ENCODE data around the gene SLC39A8. TPM values are rescaled to one million over a fixed set of nuclear protein-coding genes. Genes with fewer than 3 reads are reported as not detected.

SLC39A8 gene
- polyA plus RNA-seq, 3 donors: 1.8 to 7.8 (median 6.1) TPM

- Mint-ChIP-seq H3K36me3 (no peaks in the 10 kb centered on the region), H3K27me3 (ENCODE audit: low read depth in 3 of 3) (peaks cover 0 to 3% (median under 1%) of the 10 kb centered on the region in 3 donors), H3K27ac (no peak overlapping the region), H3K4me1 (peaks cover 28% of the 10 kb centered on the region), H3K9me3 (no peaks in the 10 kb centered on the region), H3K4me3 (no peak overlapping the region)
- Histone ChIP-seq H4K20me1 (ENCODE audit: insufficient read depth, low read length) (no peaks in the 10 kb centered on the region), H3K36me3 (replicated peaks in 1 of 2; ENCODE audit: control insufficient read depth in 1 of 2, insufficient read depth in 2 of 2, low read length in 2 of 2) (no peaks in the 10 kb centered on the region), H3K4me2 (replicated peaks; ENCODE audit: extremely low read depth, low read length, poor library complexity, severe bottlenecking) (no peak overlapping the region), H3K9ac (ENCODE audit: insufficient read depth, low read length, poor library complexity, severe bottlenecking) (no peak overlapping the region), H3K4me1 (ENCODE audit: control insufficient read depth in 1 of 2, insufficient read depth in 2 of 2, low read length in 2 of 2) (peaks cover 14 to 25% of the 10 kb centered on the region in 2 donors), H3K4me3 (replicated peaks in 1 of 3; ENCODE audit: low read depth in 2 of 3, low read length in 3 of 3) (no peak overlapping the region), H3K79me2 (ENCODE audit: insufficient read depth, low read length) (no peaks in the 10 kb centered on the region), H3K9me3 (replicated peaks in 1 of 2; ENCODE audit: control insufficient read depth in 1 of 2, insufficient read depth in 1 of 2, low read length in 2 of 2) (no peaks in the 10 kb centered on the region), H2AFZ (ENCODE audit: insufficient read depth, low read depth, low read length, poor library complexity, severe bottlenecking) (no peak overlapping the region), H3K27me3 (ENCODE audit: control insufficient read depth in 2 of 2, insufficient read depth in 2 of 2, low read length in 2 of 2) (peaks cover 0 to 4% of the 10 kb centered on the region in 2 donors), H3K27ac (ENCODE audit: low read depth in 1 of 2, low read length in 2 of 2) (no peak overlapping the region)
- intact Hi-C loops (cut with micrococcal nuclease): loop anchor here in 1 of 2 donors (5.0 kb wide), 1 partner anchor 41 kb away; the partner anchor contains the start of gene SLC39A8
- TF ChIP-seq, protein P1, sequence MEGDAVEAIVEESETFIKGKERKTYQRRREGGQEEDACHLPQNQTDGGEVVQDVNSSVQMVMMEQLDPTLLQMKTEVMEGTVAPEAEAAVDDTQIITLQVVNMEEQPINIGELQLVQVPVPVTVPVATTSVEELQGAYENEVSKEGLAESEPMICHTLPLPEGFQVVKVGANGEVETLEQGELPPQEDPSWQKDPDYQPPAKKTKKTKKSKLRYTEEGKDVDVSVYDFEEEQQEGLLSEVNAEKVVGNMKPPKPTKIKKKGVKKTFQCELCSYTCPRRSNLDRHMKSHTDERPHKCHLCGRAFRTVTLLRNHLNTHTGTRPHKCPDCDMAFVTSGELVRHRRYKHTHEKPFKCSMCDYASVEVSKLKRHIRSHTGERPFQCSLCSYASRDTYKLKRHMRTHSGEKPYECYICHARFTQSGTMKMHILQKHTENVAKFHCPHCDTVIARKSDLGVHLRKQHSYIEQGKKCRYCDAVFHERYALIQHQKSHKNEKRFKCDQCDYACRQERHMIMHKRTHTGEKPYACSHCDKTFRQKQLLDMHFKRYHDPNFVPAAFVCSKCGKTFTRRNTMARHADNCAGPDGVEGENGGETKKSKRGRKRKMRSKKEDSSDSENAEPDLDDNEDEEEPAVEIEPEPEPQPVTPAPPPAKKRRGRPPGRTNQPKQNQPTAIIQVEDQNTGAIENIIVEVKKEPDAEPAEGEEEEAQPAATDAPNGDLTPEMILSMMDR (IDR thresholded peaks at IDR 0.05): no peak
- no peak for DNase-seq
Measured at GRCh38 chr4:102388611-102389010, 43.3 kb upstream of the SLC39A8 start.

DNA sequence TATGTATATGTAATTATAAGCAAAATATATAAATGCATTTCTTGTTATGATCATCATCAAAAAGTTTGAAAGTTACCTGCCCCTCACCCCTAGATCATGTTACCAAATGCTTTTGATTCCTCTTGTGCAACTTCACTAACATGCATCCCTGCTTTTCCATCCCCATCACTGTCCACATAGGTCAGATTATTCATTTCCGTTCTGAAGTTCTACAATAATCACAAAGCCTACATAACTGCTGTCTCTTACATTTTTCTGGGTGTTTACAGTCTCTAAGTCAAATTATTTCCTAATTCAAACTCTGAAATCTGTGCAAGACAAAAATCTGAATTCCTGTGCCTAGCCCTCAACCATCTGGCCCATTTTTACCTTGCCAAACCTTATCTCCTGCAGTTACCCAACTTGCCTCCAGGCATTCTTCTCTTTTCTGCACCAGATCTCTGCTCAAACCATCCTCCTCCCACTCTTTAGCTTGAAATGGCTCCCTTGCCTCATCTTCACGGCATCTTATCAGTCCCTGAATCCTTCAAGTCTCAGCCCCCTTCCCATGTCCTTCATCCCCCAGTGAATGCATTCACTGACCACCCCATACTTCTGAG lies 42.4 kb upstream of the SLC39A8 start:
- no peak overlapping the region for H3K4me2 ChIP-seq (replicated peaks; ENCODE audit: extremely low read depth, low read length, poor library complexity, severe bottlenecking)
- peaks cover 0 to 3% (median 0%) of the 10 kb centered on the region in 7 donors for H3K9me3 Mint-ChIP-seq
- H3K27me3 Mint-ChIP-seq (ENCODE audit: low read depth in 3 of 3): peaks cover 0 to 6% (median 4%) of the 10 kb centered on the region in 3 donors
- no peaks in the 10 kb centered on the region for H3K36me3 ChIP-seq (replicated peaks in 1 of 2; ENCODE audit: control insufficient read depth in 1 of 2, insufficient read depth in 2 of 2, low read length in 2 of 2)
- no peak overlapping the region for H3K27ac ChIP-seq (ENCODE audit: low read depth in 1 of 2, low read length in 2 of 2)
- TF ChIP-seq, protein P1 (IDR thresholded peaks at IDR 0.05): no peak
- H3K4me3 Mint-ChIP-seq: no peak overlapping the region
- H4K20me1 ChIP-seq (ENCODE audit: insufficient read depth, low read length): no peaks in the 10 kb centered on the region
- no peak for DNase-seq
- no peak overlapping the region for H3K9ac ChIP-seq (ENCODE audit: insufficient read depth, low read length, poor library complexity, severe bottlenecking)
- H3K36me3 Mint-ChIP-seq: no peaks in the 10 kb centered on the region
- H3K27ac Mint-ChIP-seq: no peak overlapping the region
- no peak overlapping the region for H3K4me3 ChIP-seq (replicated peaks in 1 of 3; ENCODE audit: low read depth in 2 of 3, low read length in 3 of 3)
- 75% methylated on average over 2 of the region's 2 CpGs for WGBS (ENCODE audit: insufficient coverage)
- H3K79me2 ChIP-seq (ENCODE audit: insufficient read depth, low read length): no peaks in the 10 kb centered on the region
- H3K4me1 ChIP-seq (ENCODE audit: control insufficient read depth in 1 of 2, insufficient read depth in 2 of 2, low read length in 2 of 2): peaks cover 12 to 21% of the 10 kb centered on the region in 2 donors
- H3K9me3 ChIP-seq (replicated peaks in 1 of 2; ENCODE audit: control insufficient read depth in 1 of 2, insufficient read depth in 1 of 2, low read length in 2 of 2): no peaks in the 10 kb centered on the region
- H3K4me1 Mint-ChIP-seq: peaks cover 24% of the 10 kb centered on the region
- intact Hi-C loops (cut with micrococcal nuclease): loop anchor here in 1 of 2 donors (5.0 kb wide), 1 partner anchor 40 kb away; the partner anchor contains the start of gene SLC39A8
- H3K27me3 ChIP-seq (ENCODE audit: control insufficient read depth in 2 of 2, insufficient read depth in 2 of 2, low read length in 2 of 2): peaks cover 0 to 4% of the 10 kb centered on the region in 2 donors
- H2AFZ ChIP-seq (ENCODE audit: insufficient read depth, low read depth, low read length, poor library complexity, severe bottlenecking): no peak overlapping the region

Measured in CD14-positive monocyte (primary cell).